Measurements from ENCODE around the gene ZBTB16.

The ZBTB16 gene

GRCh38 chr11:114293201-114293711 lies 233.7 kb downstream of the ZBTB16 start:
- Histone ChIP-seq H3K79me2 (ENCODE audit: insufficient read depth, low read depth) (no peaks in the 10 kb centered on the region), H3K27me3 (ENCODE audit: insufficient read depth, low read depth) (no peaks in the 10 kb centered on the region), H3K4me3 (IDR thresholded peaks at IDR 0.05; ENCODE audit: insufficient read depth, low read depth, low read length) (no peak overlapping the region), H2AFZ (ENCODE audit: low read depth) (no peak overlapping the region), H3K4me1 (ENCODE audit: low read depth, poor library complexity, severe bottlenecking) (no peaks in the 10 kb centered on the region), H3K4me2 (no peak overlapping the region), H4K20me1 (ENCODE audit: insufficient read depth) (no peaks in the 10 kb centered on the region), H3K27ac (no peak overlapping the region), H3K36me3 (ENCODE audit: insufficient read depth) (no peaks in the 10 kb centered on the region), H3K9ac (no peak overlapping the region)
- TF ChIP-seq CTCF (conservative IDR thresholded peaks at IDR 0.05; ENCODE audit: low read depth, low read length): no peak

DNA sequence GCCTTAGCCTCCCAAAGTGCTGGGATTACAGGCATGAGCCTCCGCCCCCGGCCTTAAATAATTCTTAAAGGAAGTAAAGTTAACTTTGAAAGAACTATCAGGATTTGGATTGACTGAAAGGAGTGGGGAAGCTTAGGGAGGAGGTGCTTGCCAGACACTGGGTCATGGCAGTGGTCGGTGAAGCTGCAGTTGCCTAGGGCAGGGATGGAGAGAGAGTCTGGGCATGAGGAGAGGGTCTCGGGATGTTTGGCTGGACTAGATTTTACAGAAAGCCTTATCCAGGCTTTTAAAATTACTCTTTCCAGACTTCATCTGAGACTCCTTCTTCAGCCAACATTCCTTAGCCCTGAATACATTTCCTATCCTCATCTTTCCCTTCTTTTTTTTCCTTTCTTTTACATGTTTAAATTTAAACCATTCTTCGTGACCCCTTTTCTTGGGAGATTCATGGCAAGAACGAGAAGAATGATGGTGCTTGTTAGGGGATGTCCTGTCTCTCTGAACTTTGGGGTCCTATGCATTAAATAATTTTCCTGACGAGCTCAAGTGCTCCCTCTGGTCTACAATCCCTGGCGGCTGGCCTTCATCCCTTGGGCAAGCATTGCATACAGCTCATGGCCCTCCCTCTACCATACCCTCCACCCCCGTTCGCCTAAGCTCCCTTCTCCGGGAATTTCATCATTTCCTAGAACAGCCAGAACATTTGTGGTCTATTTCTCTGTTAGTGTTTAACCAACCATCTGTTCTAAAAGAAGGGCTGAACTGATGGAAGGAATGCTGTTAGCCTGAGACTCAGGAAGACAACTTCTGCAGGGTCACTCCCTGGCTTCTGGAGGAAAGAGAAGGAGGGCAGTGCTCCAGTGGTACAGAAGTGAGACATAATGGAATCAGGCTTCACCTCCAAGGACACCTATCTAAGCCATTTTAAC lies 236.4 kb downstream of the ZBTB16 start, which contains the start of gene NNMT:
NNMT (plus strand) TSS at position 724 of the 929 bp plus-strand sequence; CDS start at position 882, 158 bp downstream.
- H4K20me1 ChIP-seq (ENCODE audit: insufficient read depth): no peaks in the 10 kb centered on the region
- H2AFZ ChIP-seq (ENCODE audit: low read depth): no peak within 1 kb of the TSS
- no peaks in the 10 kb centered on the region for H3K36me3 ChIP-seq (ENCODE audit: insufficient read depth)
- H3K4me1 ChIP-seq (ENCODE audit: low read depth, poor library complexity, severe bottlenecking): no peaks in the 10 kb centered on the region
- no peaks in the 10 kb centered on the region for H3K27me3 ChIP-seq (ENCODE audit: insufficient read depth, low read depth)
- no peak within 1 kb of the TSS for H3K4me2 ChIP-seq
- no peak within 1 kb of the TSS for H3K9ac ChIP-seq
- no peak for TF ChIP-seq CTCF (conservative IDR thresholded peaks at IDR 0.05; ENCODE audit: low read depth, low read length)
- no peak within 1 kb of the TSS for H3K27ac ChIP-seq
- H3K4me3 ChIP-seq (IDR thresholded peaks at IDR 0.05; ENCODE audit: insufficient read depth, low read depth, low read length): no peak within 1 kb of the TSS
- H3K79me2 ChIP-seq (ENCODE audit: insufficient read depth, low read depth): no peaks in the 10 kb centered on the region

DNA sequence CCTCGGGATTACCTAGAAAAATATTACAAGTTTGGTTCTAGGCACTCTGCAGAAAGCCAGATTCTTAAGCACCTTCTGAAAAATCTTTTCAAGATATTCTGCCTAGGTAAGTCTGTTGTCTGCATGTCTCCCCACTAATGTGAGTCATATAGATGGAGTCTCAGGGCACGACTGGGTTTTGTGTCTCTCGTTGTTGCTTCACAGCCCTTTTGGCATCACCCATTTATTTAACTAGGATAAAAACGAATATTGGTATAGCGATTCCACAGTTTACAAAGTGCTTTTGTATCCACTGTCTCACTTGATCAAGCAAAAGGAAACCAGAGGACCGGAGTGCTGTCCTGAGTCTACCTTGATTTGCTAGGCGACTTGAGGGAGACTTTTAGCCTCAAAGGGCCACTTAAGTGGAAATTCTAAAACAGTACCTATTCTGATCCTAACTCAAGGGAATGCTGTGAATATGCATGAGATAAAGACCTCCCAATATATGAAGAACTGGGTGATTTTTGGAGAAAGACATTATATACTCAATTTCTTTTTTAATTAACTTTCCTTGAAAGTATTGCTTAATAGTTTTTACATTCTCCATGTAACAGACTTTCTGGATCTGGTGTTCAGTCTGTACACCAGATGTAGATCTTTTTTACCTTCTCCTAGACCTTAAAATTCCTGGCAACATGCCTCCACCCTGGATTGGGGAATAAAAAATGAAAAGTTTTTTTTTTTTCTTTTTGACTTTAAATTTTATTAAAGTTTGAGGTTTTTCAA lies 237.3 kb downstream of the ZBTB16 start:
- Histone ChIP-seq H3K4me2 (no peak overlapping the region), H3K27ac (no peak overlapping the region), H3K4me1 (ENCODE audit: low read depth, poor library complexity, severe bottlenecking) (no peaks in the 10 kb centered on the region), H3K9ac (no peak overlapping the region), H2AFZ (ENCODE audit: low read depth) (no peak overlapping the region), H3K79me2 (ENCODE audit: insufficient read depth, low read depth) (no peaks in the 10 kb centered on the region), H3K27me3 (ENCODE audit: insufficient read depth, low read depth) (no peaks in the 10 kb centered on the region), H3K4me3 (IDR thresholded peaks at IDR 0.05; ENCODE audit: insufficient read depth, low read depth, low read length) (no peak overlapping the region), H4K20me1 (ENCODE audit: insufficient read depth) (no peaks in the 10 kb centered on the region), H3K36me3 (ENCODE audit: insufficient read depth) (no peaks in the 10 kb centered on the region)
- no peak for TF ChIP-seq CTCF (conservative IDR thresholded peaks at IDR 0.05; ENCODE audit: low read depth, low read length)

- Histone ChIP-seq H2AFZ (ENCODE audit: low read depth) (no peak overlapping the region), H3K4me2 (no peak overlapping the region), H3K36me3 (ENCODE audit: insufficient read depth) (no peaks in the 10 kb centered on the region), H3K4me3 (IDR thresholded peaks at IDR 0.05; ENCODE audit: insufficient read depth, low read depth, low read length) (no peak overlapping the region), H3K79me2 (ENCODE audit: insufficient read depth, low read depth) (no peaks in the 10 kb centered on the region), H3K27me3 (ENCODE audit: insufficient read depth, low read depth) (no peaks in the 10 kb centered on the region), H3K27ac (no peak overlapping the region), H4K20me1 (ENCODE audit: insufficient read depth) (no peaks in the 10 kb centered on the region), H3K4me1 (ENCODE audit: low read depth, poor library complexity, severe bottlenecking) (no peaks in the 10 kb centered on the region), H3K9ac (no peak overlapping the region)
- no peak for TF ChIP-seq CTCF (conservative IDR thresholded peaks at IDR 0.05; ENCODE audit: low read depth, low read length)
These were observed 238.5 kb downstream of the ZBTB16 start for GRCh38 chr11:114297806-114298709.
